ENCODE measurements around the gene TSPAN15.

DNA sequence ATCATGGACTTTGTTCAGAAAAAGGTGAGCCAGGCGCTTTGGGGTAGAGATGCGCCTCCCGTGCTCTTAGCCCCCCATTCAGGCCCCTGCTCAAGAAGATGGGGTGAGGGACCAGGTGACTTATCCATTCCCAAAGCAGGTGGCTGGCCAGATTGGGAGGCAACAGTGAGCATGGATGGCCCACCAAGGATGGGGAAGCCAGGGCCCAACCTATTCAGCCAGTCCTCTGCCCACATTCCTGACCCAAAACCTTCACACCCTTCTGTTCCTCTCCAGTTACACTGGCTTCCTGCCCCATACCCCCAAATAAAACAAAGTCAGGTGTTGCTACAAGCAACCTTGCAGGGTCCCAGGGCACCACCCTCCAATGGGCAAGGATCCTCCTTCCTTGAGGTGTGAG lies 44.4 kb downstream of the TSPAN15 start:
- TF ChIP-seq YY1 (IDR thresholded peaks at IDR 0.05; ENCODE audit: insufficient read depth, insufficient read length), result no peak
- no peak for TF ChIP-seq SUZ12 (IDR thresholded peaks at IDR 0.05; ENCODE audit: extremely low read depth, insufficient read depth, insufficient read length)
